ENCODE results near the gene ZYG11B.
"Not testable (repeated sequence)": the region's sequence is repeated elsewhere in the genome, so short reads cannot be mapped to it uniquely, and the experiment has no call there.

The ZYG11B gene

DNA sequence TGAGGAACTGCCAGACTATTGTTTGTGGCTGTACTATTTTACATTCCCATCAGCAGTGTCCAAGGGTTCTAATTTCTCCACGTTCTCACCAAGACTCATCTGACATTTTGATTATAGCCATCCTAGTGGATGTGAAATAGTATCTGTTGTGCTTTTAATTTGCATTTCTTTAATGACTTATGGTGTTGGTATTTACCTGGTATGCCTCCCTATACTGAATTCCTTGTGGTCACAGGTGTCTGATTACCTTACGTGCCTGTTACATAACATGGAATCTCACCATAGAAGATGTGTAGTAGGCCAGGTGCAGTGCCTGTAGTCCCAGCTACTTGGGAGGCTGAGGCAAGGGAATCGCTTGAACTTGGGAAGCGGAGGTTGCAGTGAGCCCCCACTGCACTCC is 129.8 kb downstream of the ZYG11B start:
- no peak for DNase-seq

DNA sequence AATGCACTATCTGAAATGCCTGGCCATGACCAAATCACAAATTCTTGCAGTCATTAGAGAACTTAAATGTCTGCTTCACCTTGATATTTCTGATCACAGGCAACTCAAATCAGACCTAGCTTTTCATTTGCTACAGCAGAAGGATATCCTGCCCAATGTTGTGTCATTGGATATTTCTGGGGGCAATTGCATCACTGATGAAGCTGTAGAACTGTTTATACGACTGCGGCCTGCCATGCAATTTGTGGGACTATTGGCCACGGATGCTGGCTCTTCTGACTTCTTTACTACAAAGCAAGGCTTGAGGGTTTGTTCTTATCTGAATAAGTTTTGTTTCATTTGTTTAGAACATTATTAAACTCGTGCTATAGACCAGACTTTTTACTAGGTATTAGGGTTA is 131.2 kb downstream of the ZYG11B start:
- DNase-seq = no peak

GRCh38 chr1:52862666-52863458 is 136.6 kb downstream of the ZYG11B start:
- DNase-seq = no peak

DNA sequence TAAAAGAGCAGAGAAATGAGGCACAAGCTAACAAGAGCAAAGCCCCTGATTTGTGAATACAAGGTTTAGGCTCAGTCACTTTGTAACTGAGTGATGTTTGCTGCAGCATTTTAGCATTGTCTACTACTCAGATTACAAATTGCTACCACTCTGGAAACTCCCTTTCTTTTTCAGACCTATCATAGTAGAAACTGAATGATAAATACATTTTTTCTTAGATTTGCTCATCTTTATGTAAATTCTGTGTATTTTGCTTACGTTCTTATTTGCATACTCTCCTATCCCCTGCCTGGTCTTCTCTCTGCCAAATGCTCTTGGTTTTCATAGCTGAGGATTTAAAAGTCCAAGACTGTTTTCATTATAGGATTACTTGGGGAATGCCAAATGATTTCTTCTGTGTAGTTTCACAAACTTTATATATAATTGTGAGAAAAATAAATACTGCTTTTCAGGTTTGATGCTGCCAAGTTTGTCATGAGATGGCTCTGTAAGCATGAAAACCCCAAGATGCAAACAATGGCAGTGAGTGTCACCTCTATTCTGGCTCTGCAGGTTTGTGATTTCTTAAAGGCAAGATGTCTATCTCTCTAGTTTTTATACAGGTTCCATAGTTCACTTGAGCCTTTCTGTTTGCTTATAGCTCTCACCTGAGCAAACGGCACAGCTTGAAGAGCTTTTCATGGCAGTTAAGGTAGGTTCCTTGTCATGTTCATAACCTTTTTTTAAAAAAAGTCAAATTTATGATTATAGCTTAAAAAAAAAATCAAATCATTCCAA is 141.0 kb downstream of the ZYG11B start:
- no peak for DNase-seq

DNA sequence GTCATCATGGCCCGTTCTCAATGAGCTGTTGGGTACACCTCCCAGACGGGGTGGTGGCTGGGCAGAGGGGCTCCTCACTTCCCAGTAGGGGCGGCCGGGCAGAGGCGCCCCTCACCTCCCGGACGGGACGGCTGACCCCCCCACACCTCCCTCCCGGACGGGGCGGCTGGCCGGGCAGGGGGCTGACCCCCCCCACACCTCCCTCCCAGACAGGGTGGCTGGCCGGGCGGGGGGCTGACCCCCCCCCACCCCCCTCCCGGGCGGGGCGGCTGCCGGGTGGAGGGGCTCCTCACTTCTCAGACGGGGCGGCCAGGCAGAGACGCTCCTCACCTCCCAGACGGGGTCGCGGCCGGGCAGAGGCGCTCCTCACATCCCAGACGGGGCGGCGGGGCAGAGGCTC is 143.5 kb downstream of the ZYG11B start:
- DNase-seq = not testable (repeated sequence)

DNA sequence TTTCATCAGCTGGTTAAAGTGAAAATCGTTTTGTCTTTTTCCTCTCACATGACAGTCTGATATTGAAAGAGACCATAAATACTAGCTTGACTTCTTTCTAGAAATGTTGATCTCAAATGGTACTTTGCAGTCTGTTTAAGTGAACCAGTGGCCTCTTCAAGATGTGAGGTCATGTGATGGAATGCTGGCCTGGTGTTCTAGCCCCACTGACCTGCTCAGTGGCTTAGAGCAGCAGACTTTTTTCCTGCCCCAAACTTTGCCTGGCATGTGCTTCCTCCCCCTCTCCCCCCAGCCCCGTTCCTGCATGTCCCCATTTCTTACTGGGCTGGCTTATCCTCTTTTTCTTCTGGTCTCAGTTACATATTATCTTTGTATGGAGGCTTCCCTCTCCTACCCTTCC is 150.6 kb downstream of the ZYG11B start:
- DNase-seq = no peak
